NOMO-1 treated with dmso at 0.1 percent for 144 hours (cell line): Measurements from ENCODE around the gene CHST11.
A peak's percentile ranks its signal among the peaks of the same experiment; 100 is the strongest.

Source experiments
- DNase-seq: peaks from one replicate; lab custom pipeline; 2025; ENCODE audit not compliant: unreplicated experiment; lab: John Stamatoyannopoulos, UW

Gene CHST11

DNA sequence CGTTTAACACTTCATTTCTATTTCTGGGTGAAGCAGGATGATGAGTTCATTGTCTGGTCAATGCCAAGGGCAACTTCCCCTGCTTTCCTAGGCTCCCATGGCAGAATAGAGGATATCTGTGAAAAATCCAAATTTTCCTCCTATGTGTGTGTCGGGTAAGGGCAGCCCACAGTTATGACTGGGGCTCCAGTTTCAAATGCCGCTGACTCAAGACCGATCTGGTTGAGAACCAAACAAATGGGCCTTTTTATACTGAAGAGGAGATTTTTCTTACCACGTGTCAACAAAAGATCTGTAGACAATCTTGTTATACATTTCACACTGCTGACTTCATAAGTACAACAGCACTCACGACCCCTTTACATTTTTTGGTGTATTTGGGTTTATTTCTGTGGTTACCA is 120.8 kb downstream of the CHST11 start:
- DNase-seq: no peak

DNA sequence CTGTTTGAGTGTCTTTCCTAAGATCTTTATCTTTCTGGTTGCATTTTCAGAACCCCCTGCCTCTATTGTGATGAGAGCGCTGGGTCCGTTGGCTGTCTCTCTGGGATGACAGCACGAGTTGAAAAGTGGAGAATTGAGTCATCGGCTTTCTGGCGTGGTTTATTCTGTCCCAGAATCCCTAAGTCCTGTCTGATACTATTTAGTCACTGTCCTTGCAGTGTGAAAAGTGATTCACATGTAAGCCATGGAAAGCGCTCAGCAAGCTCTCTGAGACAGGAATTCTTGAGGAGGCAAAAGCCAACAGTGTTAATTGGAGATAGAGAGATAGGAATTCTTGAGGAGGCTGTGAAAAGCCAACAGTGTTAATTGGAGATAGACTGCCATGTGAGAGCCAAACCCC is 121.7 kb downstream of the CHST11 start:
- no peak for DNase-seq

DNA sequence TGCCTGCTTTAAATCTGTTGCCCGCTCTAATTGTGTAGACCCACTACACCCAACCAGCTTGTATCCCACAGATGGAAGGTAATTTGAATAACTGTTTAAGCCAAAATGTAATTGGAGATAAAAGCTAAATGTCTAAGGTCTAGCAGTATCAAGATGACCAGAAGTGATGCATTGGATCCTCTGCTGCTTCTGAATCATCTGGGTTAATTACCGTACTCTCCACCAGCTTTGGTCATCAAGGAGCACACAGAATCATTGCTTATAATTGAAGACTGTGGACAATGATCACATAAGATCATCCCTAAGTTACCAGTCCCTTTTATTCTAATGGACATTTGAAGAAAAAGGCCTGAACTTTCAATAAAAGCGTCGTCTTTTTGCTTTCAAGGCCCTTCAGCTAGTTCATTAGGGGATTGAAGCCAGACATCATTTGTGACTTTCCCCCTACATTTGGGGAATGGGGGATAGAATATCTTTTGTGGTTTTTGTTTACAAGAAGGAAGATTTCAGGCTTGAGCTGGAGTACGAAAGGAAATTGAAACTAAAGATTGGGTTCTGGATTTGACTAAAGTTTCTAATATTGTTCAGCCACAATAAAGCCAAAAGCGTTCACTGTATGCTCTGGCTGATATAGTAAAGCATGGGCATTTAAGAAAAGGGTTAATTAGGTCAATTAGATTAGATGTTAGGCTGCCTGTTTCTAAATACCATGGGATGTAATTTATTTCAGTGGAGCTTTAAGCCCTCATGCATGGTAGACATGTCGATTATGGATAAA is 123.2 kb downstream of the CHST11 start:
- DNase-seq: no peak

DNA sequence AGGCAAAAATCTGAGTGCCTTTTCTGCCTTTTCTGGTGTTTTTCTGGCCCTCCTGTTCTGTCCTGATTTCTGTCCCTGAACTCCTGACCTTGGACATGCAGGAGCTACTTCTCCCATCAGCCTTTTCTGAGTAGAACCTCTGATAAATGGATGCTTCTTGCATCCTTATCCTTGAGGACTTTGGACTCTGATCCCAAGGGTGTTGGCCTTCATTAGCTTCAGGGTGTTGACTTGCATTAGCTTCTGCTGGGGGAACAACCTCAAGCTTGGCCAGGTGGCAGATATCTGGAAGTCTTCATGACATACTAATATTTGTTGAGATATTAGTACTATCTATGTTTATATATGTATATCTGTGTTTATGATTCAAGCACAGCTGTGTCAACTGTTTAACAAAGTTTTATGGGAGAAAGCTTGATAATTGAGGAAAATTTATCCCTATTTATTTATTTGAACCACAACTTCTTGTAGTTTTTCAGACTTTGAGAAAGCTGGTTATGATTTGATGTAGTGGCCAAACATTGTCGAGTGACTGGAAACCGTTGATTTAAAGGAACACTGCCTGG is 124.3 kb downstream of the CHST11 start:
- no peak for DNase-seq

DNA sequence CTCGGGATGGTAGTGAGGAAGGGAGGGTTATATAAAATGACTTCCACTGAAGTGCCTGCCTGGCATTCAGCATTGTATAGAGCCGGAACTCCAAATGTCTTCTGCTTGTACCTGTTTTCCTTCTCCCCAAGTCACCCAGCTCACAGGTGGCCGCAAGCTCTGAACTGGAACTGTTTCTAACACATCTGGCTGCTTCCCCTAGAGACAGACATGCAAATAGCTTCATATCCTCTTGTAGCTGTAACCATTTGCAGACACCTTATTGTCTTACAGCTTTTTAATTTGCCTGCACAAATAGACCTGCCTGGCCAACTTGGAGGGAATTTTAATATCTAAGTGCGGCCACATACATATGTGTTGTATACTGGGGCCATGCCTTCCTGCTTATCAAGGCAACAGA is 126.0 kb downstream of the CHST11 start:
- DNase-seq: no peak

DNA sequence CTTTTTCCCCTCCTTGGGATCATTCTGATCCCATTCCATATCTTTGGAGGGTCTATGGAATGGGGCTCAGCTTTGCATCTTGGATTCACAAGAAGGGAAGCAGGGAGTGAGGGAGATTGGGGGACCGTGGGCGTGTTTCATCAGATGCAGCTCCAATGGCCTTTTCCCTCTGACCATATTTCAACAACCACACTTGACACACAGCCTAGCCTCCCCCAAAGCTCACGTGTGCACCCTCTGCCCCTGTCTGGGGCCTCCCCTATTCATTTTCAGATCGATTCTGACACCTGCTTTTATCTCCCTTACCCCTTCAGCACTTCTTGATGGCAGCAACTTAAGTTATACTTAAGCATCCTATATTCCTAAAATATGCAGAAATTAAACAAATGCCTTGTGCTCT is 126.6 kb downstream of the CHST11 start:
- no peak for DNase-seq

DNA sequence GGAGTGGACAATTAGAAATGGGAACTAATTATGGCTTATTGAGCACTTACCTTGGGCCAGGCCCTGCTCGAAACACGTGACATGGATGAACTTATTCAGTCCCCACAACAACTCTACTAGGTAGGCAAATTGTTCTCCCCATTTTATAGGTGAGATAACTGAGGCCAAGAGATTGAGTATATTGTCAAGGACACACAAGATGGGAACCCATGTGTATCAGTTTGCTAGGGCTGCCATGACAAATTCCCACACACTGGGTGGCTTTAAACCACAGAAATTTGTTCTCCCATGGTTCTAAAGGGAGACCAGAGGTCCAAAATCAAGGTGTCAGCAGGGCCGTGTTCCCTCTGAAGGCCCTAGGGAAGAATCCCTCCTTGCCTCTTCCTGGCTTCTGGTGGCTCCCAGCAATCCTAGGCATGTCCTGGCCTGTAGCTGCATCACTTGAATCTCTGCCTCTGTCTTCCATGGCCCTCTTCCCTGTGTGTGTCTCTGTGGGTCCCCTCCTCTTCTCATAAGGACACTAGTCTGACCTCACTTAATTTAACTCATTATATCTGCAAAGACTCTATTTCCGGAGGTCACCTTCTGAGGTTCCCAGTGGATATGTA is 128.8 kb downstream of the CHST11 start:
- no peak for DNase-seq

DNA sequence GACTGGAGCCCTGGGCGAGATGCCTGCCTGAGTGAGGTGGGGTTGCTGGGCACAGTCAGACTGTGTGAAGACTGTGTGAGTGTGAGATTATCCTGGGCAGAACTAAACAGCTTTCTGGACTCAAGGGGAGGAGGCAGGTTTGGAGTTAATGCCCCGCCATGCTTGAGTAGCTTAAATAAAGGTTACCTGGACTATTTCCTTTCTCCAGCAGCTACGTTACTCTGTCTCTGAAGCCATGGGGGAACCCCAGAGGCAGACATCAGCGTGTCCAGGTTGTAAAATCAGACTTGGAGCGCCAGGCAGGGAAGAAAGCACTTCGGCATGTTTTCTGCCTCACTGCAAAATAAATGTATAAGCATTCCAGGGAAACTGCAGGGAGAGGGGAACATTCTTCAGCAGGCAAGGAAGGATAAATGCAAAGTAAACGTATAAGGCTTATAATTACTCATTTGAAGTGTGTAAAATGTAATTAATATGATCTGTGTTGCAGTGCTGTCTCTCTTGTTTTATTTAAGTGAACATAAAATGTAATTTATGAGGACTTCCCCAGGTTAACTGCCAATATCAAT is 129.7 kb downstream of the CHST11 start:
- no peak for DNase-seq

DNA sequence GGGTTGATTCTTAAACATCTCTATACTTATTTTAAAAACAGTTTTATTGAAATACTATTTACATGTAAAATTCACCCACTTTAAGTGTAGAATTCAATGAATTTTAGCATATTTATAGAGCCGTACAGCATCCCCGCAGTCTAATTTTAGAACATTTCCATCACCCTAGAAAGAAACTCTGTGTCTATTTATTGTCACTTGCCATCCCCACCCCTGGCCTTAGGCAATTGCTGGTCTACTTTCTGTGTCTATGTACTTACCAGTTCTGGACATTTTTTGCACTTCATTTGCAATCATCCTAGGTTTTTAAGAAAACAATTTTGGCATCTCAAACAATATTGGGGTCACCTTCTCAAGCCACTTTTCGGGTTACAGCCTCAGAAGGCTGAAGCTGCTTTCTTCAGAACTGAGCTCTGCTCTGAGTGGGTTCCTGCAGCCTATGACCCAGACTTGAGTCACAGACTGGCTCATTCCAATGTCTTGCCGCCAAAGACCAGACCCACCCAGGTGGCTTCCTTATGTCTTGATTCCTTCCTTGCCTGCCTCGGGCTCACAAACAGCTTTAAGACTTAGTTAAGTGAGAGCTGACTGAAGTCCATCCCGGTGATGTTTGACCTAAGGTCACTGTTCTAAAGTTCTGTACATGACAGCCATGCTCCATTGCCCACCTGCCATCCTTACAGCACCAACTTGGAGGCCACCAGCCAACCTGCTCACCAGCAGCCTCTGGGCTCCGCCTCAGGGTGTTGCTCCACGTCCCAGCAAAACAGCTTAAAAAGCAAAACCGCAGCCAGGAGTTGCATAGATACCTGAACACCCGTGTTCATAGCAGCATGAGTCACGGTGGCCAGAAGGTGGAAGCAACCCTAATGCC is 131.5 kb downstream of the CHST11 start:
- no peak for DNase-seq

DNA sequence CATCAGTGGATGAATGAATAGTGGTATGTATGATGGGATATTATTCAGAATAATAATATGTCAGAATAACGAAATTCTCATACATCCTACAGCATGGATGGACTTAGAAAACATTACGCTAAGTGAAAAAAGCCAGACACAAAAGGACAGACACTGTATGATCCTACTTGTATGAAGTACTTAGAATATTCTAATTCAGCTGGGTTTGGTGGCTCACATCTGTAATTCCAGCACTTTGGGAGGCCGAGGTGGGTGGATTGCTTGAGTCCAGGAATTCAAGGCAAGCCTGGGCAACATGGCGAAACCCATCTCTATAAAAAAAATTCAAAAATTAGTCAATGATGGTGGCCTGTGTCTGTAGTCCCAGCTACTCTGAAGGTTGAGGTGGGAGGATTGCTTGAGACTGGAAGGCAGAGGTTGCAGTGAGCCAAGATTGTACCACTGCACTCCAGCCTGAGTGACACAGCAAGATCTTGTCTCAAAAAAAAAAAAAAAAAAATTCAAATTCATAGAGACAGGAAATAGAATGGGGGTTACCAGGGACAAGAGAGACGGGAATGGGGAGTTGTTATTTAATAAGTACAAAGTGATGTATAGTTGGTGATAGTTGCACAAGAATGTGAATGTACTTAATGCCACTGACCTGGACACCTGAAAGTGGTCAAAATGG is 132.3 kb downstream of the CHST11 start:
- DNase-seq: no peak

DNA sequence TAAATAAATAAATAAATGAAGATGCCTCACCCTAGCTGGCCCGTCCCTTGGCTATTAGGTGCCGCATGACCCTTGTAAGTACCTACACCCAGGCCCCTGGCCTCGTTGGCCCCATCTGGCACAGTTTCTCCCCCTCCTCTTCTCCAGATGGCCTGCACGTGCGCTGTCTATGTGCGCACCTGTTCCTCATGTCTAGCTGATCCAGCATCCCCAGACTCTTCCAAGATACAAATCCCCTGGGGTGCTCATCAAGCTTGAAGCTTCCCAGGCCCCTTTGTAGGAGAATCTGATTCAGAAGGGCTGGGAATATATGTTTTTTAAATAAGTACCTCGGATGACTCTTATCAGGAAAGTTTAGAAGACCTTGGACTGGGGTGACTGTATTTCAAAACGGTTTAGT is 133.3 kb downstream of the CHST11 start:
- no peak for DNase-seq

DNA sequence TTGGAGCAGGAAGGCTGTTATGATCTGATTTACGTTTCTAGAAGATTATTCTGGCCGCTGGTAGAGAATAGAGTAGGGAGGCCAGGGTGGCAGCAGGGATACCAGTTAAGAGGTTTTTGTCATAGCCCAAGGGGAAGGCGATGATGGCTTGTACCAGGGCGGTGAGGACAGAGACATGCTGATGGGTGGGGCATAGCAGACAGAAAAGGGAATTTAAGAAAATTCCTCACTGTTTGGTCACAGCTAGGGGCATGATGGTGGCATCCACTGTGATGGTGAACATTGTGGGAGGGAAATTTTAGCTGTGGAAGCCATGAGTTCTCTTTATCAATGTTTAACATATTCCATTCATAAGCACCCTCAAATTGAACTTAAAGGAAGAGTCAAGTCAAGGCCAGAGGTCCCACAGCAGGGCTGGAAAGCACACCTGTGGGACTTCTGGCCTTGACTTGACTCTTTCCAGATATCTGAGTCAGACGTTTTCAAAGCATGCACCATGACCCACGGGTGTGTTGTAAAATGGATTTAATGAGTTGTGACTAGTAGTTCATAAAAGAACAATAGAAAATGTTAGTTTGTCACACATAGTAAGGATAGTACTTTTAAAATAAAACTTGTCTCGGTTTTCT is 134.6 kb downstream of the CHST11 start:
- no peak for DNase-seq

DNA sequence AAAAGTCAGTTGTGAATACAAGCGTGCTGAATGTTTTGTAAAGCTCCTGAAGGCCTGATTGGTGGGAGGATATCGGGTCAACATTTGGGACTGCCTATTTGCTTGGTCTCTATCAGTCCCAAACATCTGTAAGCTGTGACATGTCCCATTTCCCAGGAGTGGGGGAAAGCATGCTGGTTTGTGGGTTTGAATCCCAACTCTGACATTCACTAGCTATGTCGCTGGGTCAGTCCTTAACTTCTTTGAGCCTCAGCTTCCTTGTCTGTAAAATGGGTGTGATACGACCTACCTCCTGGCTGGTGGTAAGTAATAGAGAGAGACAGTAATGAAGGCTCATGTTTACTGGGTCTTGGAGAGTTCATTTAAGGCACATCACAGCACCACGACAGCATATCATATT is 136.7 kb downstream of the CHST11 start:
- DNase-seq: no peak

DNA sequence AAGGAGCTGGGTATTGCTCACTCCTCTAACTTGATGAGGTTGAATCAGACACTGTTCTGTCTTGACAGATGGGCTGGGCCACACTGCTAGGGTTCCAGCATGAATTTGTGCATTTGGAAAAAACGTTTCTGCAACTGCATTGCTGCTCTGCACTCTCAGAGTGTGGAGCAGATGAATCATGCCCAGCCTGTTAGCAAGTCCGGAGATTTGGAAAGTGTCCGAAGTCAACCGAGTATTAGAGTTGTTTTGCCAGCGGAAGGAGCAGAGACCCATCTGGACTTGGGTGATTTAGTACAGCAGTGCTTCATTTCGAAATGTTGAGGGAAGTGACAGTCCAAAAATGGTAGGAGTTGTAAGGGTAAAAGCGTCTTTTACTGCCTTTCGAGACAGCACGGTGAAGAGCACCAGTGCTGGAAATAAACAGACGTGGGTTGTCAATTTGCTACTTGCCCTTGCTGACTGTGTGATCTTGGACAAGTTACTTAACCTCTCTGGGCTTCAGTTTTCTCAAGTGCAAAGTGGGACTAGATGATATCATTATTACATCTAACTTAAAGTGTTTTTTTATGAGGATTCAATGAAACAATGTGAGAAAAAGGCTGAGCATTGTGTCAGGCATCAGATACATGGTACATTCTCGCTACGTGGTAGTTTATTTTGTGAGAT is 139.5 kb downstream of the CHST11 start:
- peak; percentile 45 for DNase-seq

DNA sequence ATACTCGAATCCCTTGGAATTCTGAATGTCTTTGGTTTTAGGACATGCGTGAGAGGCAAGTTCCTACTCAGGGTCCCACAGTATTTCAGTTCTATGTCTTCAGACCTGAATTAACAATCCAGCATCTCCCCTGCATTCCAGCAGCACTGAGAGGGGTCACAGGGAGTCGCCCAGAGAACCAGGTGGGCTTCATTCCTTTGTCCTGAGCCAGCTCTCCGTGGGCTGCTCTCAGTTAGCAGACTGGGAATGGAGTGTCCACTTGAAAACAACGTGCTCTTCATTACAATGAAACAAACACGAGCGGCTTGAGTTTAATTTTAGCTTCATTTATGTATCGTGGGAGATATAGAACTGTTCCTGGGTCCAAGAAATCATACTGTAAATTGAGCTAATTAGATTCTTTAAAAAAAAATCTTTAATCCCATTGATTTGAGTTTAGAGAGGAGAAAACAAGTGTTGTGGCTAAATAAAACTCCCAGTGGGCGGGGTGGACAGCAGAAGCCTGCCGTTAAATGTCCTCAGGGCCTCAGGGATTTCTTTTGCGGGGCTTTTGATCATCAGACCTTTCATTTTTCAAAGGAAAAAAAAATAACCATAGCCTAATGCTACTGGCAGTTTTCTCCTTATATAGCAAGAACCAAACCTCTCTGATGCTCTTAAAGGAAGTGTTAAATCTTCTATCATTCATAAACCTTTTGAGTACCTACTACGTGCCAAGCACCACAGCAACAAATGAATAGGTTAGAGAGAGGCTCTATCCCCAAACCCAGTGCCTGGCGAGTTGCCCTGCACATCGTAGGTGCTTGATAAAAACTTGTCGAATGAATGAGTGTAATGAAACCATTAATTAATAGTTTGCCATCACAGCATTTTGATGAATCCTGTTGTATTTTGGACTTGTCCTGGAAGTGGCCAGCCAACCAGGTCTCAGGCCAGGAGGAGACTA is 140.4 kb downstream of the CHST11 start:
- DNase-seq: no peak

DNA sequence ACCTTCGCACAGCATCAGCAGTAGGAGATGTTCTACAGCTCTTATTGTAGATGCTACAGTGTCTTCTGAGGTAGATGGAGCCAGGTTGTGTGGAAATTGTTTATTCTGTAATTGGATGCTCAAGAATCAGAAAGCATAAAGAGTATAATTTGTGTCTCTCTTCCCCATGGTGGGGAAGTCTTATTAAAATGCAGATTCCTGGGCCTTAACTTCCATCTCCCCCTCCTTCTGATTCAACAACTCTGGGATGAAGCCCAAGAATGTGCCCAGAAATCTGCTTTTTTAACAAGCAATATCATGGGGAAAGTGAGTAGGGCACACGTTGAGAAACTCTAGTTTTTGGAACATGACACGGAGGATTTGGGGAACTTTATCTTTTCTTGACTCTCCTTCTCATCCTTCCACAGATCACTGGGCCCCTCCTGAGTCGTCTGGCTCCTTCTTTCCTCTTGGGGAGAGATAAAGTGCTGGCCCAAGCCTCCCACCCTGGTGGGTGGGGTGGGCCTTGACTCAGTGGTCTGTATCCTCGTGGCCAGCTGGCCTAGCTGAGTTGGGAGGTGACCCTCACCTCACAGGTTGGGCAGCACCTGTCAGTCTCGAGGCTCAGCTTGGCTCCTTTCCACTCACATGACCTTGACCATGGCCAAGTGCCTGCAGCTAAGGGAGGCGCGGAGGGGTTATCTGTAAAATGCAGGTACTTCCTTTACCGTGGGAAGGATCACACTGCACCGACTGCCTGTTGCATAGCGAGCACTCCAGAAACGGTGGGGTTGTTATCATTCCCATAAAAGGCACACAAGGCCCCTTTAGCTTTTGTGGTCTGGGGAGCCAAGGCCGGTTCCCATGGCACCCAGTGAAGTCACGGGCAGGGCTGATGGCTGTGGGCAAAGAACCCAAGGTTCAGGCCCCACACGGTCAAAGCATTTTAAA is 141.9 kb downstream of the CHST11 start:
- DNase-seq: no peak

DNA sequence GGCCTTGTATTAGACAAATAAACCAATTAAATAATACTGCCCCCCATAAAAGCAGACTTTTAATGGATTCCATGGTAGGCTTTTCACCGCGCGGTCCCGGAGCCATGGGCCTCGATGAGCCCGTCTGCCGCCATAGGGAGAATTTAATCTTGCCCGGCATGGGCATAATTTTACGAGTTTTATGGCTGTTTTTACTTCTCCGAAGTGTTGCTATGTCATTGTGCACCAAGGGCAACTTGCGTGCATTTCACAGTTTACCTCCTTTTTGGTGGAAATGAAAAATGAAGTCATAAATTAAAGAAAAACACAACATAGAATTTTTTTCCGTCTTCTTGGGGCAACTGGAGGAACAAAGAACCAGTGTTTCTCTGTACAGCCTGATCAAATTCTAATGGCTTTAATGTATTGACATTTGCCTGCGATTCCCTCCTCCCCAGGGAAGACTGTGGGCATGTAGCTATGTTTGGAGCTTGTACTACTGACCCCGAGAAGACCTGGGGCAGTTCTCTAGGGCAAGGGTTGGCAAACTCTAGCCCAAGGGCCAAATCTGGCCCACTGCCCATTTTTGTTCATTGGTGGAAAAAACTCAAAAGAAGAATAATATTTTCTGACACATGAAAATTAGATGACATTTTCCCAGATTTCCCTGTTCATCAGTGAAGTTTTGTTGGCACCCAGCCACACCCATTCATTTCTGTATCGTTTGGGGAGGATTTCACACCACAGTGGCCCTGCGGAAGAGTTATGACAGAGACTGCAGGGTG is 142.7 kb downstream of the CHST11 start:
- DNase-seq: no peak
